ENCODE measurements around the gene MELK.
"Not testable (repeated sequence)": the region's sequence is repeated elsewhere in the genome, so short reads cannot be mapped to it uniquely, and the experiment has no call there.

Gene MELK

DNA sequence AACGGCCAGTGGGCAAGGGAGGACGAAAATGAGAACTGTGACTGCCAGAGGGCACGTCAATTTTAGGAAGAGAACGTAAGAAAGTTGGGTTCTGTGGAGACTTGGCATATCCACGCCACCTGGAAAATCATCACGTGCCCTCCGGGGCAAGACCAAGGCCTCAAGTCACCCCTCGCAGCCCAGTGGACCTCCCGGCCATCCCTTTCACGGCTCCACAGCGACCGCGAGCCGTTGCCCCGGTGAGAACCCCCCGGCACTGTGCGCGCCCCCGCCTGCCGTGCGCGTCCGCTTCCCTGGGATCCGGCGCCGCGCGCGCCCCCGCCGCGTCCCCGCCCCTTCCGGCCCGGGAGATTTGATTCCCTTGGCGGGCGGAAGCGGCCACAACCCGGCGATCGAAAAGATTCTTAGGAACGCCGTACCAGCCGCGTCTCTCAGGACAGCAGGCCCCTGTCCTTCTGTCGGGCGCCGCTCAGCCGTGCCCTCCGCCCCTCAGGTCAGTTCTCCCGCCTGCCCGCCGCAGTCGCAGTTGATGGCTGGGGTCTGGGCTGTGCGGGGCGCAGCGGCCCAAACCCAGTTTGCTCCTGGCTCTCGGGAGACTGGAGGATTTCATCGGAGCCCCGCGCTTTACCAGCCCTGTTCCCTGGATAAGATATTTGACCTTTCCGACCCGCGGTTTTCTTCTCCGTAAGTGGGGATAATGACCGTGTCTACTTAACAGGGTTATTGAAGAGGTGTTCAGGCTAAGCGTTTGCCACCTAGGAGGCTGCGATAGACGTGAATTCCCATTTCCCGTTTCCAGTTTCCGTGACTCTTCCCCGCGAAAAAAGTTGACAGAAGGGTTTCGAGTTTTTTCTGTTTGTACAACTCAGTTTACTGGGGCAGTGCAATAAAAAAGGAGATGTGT, at the start of gene MELK:
Gene MELK (plus strand): TSS at position 381 of the 904 bp plus-strand sequence. CDS start 8,787 bp downstream, outside the sequence.
- DNase-seq: peak; percentile 90

- peak; percentile 30 for DNase-seq
Observed at GRCh38 chr9:36530224-36530623, 42.5 kb upstream of the MELK start.

DNA sequence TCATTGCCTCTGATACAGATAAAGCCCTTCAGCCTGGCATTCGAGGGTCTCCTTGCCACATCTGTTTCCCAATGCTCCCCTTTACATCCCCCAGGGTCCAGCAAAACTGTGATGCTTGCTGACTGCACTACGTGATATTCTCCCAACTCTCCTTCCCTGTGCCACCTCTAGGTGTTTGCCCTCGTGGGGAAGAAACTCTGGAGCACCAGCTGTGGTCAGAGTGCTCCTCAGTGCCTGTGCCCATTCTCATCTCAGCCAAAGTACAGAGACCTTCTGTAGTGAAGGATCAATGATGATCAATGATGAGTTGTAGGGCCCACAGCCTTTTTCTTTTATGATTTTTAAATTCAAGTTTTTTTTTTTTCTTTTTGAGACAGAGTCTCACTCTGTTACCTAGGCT, 40.3 kb upstream of the MELK start:
- no peak for DNase-seq

DNA sequence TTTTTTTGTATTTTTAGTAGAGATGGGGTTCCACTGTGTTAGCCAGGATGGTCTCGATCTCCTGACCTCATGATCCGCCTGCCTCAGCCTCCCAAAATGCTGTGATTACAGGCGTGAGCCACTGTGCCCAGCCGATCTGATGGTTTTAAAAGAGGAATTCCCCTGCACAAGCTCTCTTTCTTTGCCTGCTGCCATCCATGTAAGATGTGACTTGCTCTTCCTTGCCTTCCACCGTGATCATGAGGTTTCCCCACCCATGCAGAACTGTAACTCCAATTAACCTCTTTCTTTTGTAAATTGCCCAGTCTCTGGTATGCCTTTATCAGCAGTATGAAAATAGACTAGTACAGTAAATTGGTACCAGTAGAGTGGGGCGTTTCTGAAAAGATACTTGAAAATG, 39.0 kb upstream of the MELK start:
- DNase-seq: not testable (repeated sequence)

GRCh38 chr9:36535107-36535506, 37.6 kb upstream of the MELK start:
- DNase-seq: no peak

- no peak for DNase-seq
Observed at GRCh38 chr9:36537861-36538260, 34.8 kb upstream of the MELK start.

GRCh38 chr9:36542355-36542754, 30.3 kb upstream of the MELK start:
- no peak for DNase-seq

DNA sequence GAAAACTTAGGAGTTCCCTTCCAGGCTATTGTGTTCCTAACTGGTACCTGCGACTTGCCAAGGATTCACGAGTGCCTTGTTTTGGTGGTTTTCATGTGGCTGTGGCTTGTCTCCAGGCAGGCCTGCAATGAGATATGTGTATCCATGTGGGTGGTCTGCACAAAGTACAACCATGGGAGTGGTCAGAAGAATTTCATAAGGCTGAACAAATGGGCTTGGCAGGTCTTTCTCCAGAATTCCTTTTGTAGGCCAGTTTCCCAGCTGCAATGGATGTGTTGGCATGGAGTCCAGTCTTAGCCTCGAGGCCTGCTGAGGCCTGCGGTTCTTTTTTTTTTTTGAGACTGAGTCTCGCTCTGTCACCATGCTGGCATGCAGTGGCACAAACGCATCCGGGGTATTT, 28.8 kb upstream of the MELK start:
- no peak for DNase-seq

- DNase-seq: no peak
Observed at GRCh38 chr9:36547598-36547997, 25.1 kb upstream of the MELK start.

DNA sequence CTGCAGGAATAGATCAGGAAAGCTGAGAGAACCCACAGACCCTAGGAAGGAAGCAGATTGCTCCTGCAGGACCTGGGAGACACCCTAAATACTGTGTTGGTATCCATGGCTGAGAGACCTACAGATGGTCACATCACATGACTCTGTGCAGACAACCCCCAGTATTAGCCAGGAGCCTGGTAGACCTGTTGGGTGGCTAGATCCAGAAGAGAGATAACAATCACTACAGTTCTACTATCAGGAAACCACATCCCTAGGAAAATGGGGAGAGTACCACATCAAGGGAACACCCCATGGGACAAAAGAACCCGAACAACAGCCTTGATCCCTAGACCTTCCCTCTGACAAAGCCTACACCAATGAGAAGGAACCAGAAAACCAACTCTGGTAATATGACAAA, 24.2 kb upstream of the MELK start:
- no peak for DNase-seq

GRCh38 chr9:36550135-36550534, 22.6 kb upstream of the MELK start:
- DNase-seq: no peak

DNA sequence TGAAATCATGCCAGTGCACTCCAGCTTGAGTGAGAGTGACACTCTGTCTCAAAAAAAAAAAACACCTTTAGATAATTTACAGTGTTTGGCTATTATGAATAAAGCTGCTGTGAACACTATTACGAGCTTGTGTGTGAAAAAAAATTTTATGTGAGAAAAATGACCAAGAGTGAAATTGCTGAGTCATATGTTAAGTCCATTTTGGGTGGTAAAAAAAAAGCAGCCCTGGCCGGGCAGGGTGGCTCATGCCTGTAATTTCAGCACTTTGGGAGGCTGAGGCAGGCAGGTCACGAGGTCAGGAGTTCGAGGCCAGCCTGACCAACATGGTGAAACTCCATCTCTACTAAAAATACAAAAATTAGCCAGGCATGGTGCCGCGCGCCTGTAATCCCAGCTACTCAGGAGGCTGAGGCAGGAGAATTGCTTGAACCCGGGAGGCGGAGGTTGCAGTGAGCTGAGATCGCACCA, 22.0 kb upstream of the MELK start:
- DNase-seq: not testable (repeated sequence)

- no peak for DNase-seq
Observed at GRCh38 chr9:36551129-36551528, 21.6 kb upstream of the MELK start.

DNA sequence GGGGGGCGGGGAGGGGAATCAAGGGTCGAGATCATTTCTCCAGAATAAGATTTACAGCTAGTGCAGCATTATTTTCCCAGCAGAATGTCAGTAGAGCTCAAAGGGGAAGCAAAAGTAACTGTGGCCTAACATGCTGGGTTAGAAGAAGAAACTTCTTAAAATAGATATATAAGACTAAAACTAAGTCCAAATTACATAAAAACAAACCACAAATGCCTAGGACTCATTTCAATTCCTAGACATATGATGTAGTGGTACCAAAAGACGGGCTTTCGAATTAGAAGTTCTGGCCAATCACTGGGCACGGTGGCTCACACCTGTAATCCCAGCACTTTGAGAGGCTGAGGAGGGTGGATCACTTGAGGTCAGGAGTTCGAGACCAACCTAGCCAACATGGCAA, 20.8 kb upstream of the MELK start:
- no peak for DNase-seq

- no peak for DNase-seq
Observed at GRCh38 chr9:36559036-36559695, 13.5 kb upstream of the MELK start.

GRCh38 chr9:36560771-36561170, 11.9 kb upstream of the MELK start:
- no peak for DNase-seq

DNA sequence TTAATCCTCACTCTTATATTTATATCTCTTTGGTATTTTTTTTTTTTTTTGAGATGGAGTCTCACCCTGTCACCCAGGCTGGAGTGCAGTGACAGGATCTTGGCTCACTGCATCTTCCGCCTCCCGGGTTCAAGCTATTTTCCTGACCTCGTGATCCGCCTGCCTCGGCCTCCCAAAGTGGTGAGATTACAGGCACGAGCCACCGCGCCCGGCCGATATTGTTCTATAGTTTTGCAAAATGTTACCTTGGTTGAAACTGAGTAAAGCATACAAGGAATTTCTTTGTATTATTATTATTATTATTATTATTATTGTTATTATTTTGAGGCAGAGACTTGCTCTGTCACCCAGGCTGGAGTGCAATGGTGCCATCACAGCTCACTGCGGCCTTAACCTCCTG, 9.9 kb upstream of the MELK start:
- DNase-seq: not testable (repeated sequence)

GRCh38 chr9:36566813-36567221, 5.9 kb upstream of the MELK start:
- no peak for DNase-seq

GRCh38 chr9:36568681-36569080, 4.0 kb upstream of the MELK start:
- DNase-seq: not testable (repeated sequence)

GRCh38 chr9:36571333-36571732, 1.4 kb upstream of the MELK start:
- DNase-seq: no peak

- DNase-seq: not testable (repeated sequence)
Observed at GRCh38 chr9:36574045-36574444, 1.4 kb downstream of the MELK start.

GRCh38 chr9:36575411-36575882, 2.8 kb downstream of the MELK start:
- no peak for DNase-seq

- DNase-seq: no peak
Observed at GRCh38 chr9:36576866-36577265, 4.2 kb downstream of the MELK start.
